ENCODE data around the gene CHST11. TPM values are rescaled to one million over a fixed set of nuclear protein-coding genes. Genes with fewer than 3 reads are reported as not detected.

The CHST11 gene
- total RNA-seq, 1 donor from 2014 or later = 15.5 TPM

DNA sequence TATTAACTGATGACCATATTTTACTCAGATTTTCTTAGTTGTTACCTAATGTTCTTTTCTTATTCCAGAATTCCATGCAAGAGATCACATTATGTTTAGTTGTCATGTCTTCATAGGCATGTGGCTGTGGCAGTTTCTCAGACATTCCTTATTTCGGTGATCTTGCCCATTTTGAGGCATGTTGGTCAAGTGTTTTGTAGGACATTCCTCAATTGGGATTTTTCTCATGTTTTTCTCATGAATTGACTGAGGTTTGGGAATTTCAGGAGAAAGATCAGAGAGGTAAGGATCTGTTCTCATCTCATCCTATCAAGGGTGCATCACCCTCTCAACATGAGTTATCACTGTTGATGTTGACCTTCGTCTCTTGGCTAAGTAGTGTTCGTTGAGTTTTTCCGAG, 81.3 kb downstream of the CHST11 start:
- H3K4me1 Mint-ChIP-seq (ENCODE audit: unreplicated experiment) = peaks cover 40% of the 10 kb centered on the region
- TF ChIP-seq, protein P1, sequence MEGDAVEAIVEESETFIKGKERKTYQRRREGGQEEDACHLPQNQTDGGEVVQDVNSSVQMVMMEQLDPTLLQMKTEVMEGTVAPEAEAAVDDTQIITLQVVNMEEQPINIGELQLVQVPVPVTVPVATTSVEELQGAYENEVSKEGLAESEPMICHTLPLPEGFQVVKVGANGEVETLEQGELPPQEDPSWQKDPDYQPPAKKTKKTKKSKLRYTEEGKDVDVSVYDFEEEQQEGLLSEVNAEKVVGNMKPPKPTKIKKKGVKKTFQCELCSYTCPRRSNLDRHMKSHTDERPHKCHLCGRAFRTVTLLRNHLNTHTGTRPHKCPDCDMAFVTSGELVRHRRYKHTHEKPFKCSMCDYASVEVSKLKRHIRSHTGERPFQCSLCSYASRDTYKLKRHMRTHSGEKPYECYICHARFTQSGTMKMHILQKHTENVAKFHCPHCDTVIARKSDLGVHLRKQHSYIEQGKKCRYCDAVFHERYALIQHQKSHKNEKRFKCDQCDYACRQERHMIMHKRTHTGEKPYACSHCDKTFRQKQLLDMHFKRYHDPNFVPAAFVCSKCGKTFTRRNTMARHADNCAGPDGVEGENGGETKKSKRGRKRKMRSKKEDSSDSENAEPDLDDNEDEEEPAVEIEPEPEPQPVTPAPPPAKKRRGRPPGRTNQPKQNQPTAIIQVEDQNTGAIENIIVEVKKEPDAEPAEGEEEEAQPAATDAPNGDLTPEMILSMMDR (conservative IDR thresholded peaks at IDR 0.05) = no peak
- no peak overlapping the region for H3K27ac Mint-ChIP-seq
- no peak overlapping the region for H3K4me3 Mint-ChIP-seq
- DNase-seq (ENCODE audit: extremely low spot score, unreplicated experiment) = no peak
- H3K27me3 Mint-ChIP-seq = no peaks in the 10 kb centered on the region
- no peaks in the 10 kb centered on the region for H3K9me3 Mint-ChIP-seq
- H3K36me3 Mint-ChIP-seq = peaks cover 5% of the 10 kb centered on the region

DNA sequence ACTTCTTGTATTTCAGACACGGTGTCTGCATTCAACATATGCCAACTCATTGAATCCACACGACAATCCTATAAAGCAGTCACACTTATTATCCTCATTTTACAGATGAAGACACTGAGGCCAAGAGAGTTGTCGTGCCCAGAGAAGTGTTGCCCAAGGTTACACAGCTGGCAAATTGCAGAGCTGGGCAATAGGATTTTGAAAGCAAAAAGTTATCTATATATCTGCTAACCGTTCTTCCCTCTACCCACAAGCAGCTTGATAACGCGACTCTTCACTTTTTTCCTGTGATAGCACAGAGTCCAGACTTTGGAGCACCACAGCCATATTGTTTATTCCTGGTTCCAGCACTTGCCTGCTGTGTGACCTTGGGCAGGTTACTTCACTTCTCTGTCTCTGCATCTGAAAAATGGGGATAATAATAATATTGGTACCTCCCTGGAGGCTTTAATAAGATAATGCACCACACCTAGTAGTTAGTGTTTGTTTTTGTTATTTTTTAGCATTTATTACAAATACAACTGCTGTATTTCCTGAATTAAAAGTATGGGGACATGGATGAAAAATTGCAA, 82.2 kb downstream of the CHST11 start:
- H3K4me3 Mint-ChIP-seq = no peak overlapping the region
- TF ChIP-seq, protein P1 (conservative IDR thresholded peaks at IDR 0.05) = no peak
- H3K9me3 Mint-ChIP-seq = no peaks in the 10 kb centered on the region
- peaks cover 38% of the 10 kb centered on the region for H3K4me1 Mint-ChIP-seq (ENCODE audit: unreplicated experiment)
- H3K27ac Mint-ChIP-seq = no peak overlapping the region
- no peak for DNase-seq (ENCODE audit: extremely low spot score, unreplicated experiment)
- no peaks in the 10 kb centered on the region for H3K27me3 Mint-ChIP-seq
- peaks cover 4% of the 10 kb centered on the region for H3K36me3 Mint-ChIP-seq

DNA sequence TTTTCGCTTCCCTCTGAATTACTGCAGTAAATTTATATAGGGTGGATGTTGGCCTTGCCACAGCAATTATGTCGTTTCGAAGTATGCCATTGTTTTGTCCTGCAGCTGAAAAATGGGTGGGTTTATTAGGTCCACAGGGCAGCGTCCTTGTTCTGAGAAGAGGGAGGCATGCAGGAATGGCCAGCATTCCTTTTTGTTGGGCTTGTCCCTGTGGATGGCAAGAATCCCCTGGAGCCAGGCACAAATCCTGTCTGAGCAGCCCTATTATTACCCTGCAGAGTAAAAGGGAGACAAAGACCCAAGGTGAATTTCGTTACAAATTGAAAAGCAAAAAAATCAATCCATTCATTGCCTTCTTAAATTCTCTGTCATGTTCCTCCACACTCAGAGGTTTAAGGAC, 88.1 kb downstream of the CHST11 start:
- TF ChIP-seq, protein P1 (conservative IDR thresholded peaks at IDR 0.05) = no peak
- peaks cover 4% of the 10 kb centered on the region for H3K36me3 Mint-ChIP-seq
- no peaks in the 10 kb centered on the region for H3K9me3 Mint-ChIP-seq
- H3K4me3 Mint-ChIP-seq = peak overlapping the region; percentile 40
- peaks cover 27% of the 10 kb centered on the region for H3K4me1 Mint-ChIP-seq (ENCODE audit: unreplicated experiment)
- no peak for DNase-seq (ENCODE audit: extremely low spot score, unreplicated experiment)
- H3K27me3 Mint-ChIP-seq = no peaks in the 10 kb centered on the region
- no peak overlapping the region for H3K27ac Mint-ChIP-seq

DNA sequence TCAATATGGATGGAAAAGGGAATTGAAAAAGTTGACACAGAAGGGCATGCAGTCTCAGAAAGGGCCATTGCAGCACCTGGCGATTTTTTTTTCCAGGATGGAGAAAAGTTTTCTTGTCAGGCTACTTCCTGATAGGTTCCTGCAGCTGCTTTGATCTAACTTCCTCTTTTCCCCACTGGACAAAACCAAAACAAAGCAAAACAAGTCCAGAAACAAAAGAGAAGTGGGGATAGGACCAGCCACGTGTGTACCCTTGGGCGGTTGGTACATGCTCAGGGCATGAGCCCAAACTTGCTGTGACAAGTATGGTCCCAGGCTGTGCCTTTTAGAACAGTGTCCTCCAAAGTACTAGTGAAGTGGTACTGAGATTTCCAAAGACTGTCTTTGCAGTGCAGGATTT, 89.8 kb downstream of the CHST11 start:
- DNase-seq (ENCODE audit: extremely low spot score, unreplicated experiment) = no peak
- TF ChIP-seq, protein P1 (conservative IDR thresholded peaks at IDR 0.05) = no peak
- no peak overlapping the region for H3K27ac Mint-ChIP-seq
- H3K4me1 Mint-ChIP-seq (ENCODE audit: unreplicated experiment) = peaks cover 17% of the 10 kb centered on the region
- H3K4me3 Mint-ChIP-seq = no peak overlapping the region
- peaks cover 4% of the 10 kb centered on the region for H3K36me3 Mint-ChIP-seq
- peaks cover 3% of the 10 kb centered on the region for H3K9me3 Mint-ChIP-seq
- H3K27me3 Mint-ChIP-seq = no peaks in the 10 kb centered on the region

DNA sequence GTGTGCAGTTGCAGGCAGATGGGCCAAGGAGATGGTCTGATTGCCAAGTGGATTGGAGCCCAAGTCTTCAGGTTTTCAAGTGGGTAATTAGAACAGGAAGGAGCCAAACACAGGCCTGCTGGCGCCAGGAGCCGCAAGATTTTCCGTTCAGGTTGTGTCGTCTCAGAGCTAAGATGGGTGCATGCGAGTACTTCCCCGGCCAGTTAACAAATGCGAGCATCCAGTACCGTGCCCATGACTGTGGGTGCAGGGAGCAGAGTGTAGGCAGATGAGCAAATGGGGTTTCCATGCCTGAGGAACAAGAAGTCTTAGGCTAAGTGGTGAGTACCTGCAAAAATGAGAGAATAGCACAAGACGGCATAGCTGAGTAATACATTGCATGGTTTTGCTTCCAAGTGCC, 90.5 kb downstream of the CHST11 start:
- no peak overlapping the region for H3K27ac Mint-ChIP-seq
- H3K9me3 Mint-ChIP-seq = peaks cover 7% of the 10 kb centered on the region
- H3K27me3 Mint-ChIP-seq = no peaks in the 10 kb centered on the region
- H3K4me3 Mint-ChIP-seq = no peak overlapping the region
- TF ChIP-seq, protein P1 (conservative IDR thresholded peaks at IDR 0.05) = no peak
- DNase-seq (ENCODE audit: extremely low spot score, unreplicated experiment) = no peak
- peaks cover 4% of the 10 kb centered on the region for H3K36me3 Mint-ChIP-seq
- peaks cover 20% of the 10 kb centered on the region for H3K4me1 Mint-ChIP-seq (ENCODE audit: unreplicated experiment)
